Measurements from ENCODE around the gene DCDC2C.

DNA sequence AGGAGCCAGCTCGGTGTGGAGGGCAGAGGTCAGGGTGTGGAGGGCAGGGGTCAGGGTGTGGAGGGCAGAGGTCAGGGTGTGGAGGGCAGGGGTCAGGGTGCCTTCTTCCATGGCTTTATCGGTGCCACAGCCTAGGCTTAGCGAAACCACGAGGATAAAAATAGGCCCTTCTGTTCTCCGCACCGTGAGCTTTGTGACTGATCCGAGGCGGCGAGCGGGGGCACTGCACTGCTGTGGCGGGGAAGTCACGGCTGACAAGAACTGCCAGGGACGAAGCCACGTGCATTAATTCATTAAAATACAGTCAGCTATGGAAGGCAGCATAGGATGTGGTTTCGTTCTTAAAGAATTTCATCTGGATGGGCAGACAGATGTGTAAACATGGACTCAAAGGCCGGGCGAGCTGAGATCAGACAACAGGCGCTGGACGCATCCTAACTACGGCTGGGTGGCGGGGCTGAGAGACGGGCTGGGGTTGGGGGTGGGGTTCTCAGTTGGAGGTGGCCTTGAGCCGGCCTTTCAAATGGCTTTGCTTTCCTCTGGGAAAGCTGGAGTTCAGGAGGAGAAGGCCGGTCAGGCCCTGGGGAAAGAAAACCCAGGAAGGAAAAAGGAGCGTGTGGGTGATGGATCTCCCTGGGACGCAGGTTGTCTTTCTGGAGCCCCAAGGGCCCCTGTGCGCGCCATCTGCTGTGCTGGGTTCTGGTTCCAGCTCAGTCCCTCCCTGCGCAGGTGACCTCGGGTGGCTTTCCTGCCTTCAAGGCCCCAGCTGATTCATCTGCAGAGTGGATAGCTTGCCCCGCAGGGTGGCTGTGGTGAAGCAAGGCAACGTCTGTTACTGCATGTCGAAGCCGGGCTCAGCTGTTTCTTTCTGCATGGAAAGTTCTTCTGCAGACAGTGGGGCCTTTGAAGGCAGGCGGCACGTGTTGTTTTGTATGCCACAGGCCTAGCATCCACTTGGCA, 46.3 kb upstream of the DCDC2C start:
- TF ChIP-seq RNF2 (IDR thresholded peaks at IDR 0.05), result no peak
- no peak for TF ChIP-seq USF1 (CRISPR knock-in tag; IDR thresholded peaks at IDR 0.05)
- no peak for TF ChIP-seq JUN (IDR thresholded peaks at IDR 0.05; ENCODE audit: borderline replicate concordance, low read depth, low read length)
- no peak for TF ChIP-seq JUN (CRISPR knock-in tag; IDR thresholded peaks at IDR 0.05; ENCODE audit: borderline replicate concordance)
- TF ChIP-seq HDAC2 (IDR thresholded peaks at IDR 0.05), result no peak
- TF ChIP-seq MED1 (CRISPR knock-in tag; IDR thresholded peaks at IDR 0.05; ENCODE audit: borderline replicate concordance), result no peak
- TF ChIP-seq ZNF121 (CRISPR knock-in tag; conservative IDR thresholded peaks at IDR 0.05), result no peak
- TF ChIP-seq, protein P1, sequence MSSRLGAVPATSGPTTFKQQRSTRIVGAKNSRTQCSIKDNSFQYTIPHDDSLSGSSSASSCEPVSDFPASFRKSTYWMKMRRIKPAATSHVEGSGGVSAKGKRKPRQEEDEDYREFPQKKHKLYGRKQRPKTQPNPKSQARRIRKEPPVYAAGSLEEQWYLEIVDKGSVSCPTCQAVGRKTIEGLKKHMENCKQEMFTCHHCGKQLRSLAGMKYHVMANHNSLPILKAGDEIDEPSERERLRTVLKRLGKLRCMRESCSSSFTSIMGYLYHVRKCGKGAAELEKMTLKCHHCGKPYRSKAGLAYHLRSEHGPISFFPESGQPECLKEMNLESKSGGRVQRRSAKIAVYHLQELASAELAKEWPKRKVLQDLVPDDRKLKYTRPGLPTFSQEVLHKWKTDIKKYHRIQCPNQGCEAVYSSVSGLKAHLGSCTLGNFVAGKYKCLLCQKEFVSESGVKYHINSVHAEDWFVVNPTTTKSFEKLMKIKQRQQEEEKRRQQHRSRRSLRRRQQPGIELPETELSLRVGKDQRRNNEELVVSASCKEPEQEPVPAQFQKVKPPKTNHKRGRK (tag; IDR thresholded peaks at IDR 0.05), result no peak
- TF ChIP-seq FOS (IDR thresholded peaks at IDR 0.05; ENCODE audit: extremely low read depth, insufficient read length), result no peak
- no peak for TF ChIP-seq CTCF (IDR thresholded peaks at IDR 0.05 in 2 of 3, conservative IDR thresholded peaks at IDR 0.05 in 1 of 3; ENCODE audit: insufficient read depth in 2 of 3, low read depth in 1 of 3, low read length in 3 of 3)
